Epidermal melanocyte (primary cell): ENCODE data around the gene TCF7L2.
"Not testable (repeated sequence)": the region's sequence is repeated elsewhere in the genome, so short reads cannot be mapped to it uniquely, and the experiment has no call there.

Source experiments
- DNase-seq: peaks from one replicate; pipeline ENCODE4 v3.0.0; 2011; ENCODE audit warnings: low spot score; ENCODE audit not compliant: insufficient read length

Gene TCF7L2

DNA sequence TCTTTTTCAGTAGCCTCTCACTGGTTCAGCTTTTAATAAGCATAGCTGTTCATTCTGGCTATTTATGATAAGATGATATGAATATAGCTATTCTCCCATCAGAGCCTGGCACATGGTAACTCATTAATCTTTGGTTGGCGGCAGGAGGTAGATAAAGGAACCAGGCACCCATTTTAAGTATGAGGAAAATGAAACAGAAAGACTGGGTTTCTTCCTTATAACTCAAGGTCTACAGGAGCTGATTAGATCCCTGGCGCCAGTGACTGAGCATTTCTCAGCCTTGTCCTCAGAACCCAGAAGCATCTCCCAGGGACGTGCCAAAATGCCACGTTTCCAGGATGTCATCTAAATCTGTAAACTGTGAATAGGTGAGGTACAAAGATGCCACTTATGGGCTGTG lies 141.9 kb downstream of the TCF7L2 start:
- no peak for DNase-seq

DNA sequence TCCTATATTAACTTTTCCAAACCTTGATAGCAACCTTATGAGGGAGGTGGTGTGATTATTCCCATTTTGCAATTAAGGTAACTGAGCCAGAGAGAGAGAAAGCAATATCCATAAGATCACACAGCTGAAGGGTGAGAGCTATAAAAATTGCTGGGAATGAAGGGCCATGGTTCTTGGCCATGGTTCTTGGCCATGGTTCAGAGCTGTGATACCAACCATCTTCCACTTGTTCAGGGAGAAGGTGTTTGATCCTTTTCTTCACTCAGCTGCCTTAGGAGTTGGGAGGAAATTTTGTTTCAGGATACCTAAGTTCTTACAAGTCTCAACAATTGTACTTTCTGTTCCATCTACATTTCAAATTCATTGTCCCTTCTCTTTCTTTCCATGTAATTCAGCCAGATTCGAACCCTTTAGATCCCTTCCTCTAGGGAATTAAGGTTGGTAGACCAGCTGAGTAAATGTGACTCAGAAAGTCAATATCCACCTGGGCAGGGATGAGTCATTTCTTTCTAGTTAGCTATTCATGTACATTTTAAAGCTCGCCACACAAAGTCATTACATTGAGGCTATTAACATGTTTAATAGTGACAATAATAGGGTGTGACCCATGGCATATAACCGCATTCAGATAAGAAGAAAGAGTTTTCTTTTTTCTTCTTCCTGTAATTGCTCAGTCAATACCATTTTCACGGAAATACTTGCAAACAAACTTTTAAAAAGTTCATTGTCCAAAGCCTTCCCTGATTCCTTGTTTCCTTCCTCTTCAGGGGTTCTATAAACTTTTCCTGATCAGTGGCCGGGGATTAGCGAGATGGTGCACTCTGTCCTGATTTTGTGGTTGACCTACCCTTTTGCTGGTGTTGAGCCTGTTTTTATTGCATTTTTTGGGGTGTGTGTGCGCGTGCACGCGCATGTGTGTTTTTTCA lies 143.4 kb downstream of the TCF7L2 start:
- no peak for DNase-seq

- DNase-seq: no peak
These were observed 144.1 kb downstream of the TCF7L2 start for GRCh38 chr10:113094114-113094486.

GRCh38 chr10:113095419-113096127 lies 145.5 kb downstream of the TCF7L2 start:
- no peak for DNase-seq

- DNase-seq: no peak
These were observed 146.3 kb downstream of the TCF7L2 start for GRCh38 chr10:113096128-113096996.

DNA sequence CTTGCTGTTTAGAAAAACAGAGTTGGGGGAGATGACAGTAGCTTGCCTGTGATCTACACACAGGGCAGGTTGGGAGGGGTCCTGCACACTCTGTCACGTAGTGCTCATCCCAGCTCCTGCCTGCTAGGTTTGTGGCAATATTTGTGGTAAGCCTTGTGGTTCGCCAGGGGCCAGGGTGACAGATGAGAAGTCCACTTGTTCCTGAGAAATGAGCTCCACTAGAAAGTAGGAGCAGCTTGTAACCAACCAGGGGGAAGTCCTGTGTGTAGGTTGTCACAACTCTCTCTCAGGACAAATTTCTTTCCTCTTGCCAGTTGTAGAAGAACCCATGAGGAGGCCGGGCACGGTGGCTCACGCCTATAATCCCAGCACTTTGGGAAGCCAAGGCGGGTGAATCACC lies 147.0 kb downstream of the TCF7L2 start:
- no peak for DNase-seq

GRCh38 chr10:113099431-113100183 lies 149.6 kb downstream of the TCF7L2 start:
- DNase-seq: no peak

GRCh38 chr10:113100281-113100680 lies 150.2 kb downstream of the TCF7L2 start:
- no peak for DNase-seq

DNA sequence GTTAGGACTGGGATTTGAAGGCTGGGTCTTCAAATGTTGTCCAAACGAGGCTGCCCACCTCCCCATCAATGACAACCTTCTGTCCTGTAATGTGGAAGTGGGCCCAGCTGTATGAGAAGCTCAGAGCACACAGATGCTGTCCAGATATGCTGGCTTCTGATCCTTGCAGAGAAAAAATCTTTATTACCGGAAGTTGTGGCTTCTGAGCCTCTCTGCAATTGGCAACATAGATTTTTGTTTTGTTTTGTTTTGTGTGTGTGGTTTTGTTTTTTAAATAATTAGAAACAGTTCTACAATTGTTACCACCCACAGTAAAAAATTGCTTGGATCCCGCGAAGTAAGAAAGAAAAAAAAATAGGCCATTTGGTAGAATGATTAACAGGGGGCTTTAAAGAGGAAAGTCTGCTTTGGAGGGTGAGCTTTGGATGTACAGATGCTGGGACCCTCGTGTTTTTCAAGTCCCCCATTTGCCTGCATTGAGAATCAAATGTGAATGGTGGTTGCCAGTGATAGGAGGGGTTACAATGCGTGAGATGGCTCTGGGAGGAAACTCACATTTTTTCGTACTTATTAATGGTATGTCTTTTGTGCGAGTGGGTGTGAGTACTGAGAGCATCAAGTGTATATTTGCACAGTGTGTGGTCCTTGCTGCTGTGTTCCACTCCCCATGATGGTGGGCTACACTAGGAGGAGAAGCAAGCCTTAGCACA lies 153.2 kb downstream of the TCF7L2 start:
- no peak for DNase-seq

GRCh38 chr10:113104047-113104446 lies 154.0 kb downstream of the TCF7L2 start:
- DNase-seq: peak; percentile 30

DNA sequence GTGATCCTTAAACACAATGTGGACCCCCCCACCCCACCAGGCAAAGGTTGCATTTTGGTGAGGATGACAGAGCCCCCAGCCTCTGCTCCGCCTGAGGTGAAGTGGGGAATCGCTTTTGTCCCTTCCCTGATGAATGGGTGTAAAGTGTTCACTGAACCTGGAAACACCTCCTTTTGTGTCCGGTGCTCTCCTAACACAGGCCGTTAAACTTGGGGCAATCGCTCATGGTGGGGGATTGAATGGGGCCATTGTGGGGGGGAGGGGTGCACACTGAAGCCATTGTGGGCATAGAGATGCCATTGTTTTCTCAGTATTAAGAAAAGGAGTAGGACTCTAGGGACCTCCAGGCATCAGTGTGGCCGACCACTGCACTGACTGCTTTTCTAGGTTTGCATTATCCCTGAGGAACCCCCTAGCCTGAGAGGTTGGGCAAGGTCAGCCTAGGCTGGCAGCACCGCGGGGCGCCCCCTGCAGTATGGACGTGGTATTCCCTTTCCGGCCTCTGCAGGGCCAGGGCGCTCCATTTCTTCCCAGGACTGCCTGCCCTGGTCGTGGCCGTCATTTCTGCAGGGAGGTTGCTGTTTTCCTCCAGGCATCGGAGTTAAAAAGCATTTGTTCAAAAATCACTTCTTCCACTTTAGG lies 158.3 kb downstream of the TCF7L2 start:
- no peak for DNase-seq

GRCh38 chr10:113108948-113109347 lies 158.9 kb downstream of the TCF7L2 start:
- DNase-seq: no peak

- not testable (repeated sequence) for DNase-seq
These were observed 159.4 kb downstream of the TCF7L2 start for GRCh38 chr10:113109482-113109881.

DNA sequence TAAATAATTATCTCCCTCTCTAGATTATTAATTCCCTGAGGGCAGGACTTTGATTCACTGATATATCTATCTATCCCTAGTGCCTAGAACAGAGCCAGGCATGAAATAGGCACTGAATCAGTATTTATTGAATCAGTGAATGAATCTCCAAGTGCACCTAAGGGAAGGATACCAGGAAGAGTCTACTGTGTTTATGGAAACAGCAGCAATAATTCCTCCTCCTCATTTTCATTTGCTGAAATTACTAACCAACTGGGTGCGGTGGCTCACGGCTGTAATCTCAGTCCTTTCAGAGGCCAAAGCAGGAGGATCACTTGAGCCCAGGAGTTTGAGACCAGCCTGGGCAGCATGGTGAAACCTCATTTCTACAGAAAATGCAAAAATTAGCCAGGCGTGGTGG lies 161.2 kb downstream of the TCF7L2 start:
- DNase-seq: no peak

DNA sequence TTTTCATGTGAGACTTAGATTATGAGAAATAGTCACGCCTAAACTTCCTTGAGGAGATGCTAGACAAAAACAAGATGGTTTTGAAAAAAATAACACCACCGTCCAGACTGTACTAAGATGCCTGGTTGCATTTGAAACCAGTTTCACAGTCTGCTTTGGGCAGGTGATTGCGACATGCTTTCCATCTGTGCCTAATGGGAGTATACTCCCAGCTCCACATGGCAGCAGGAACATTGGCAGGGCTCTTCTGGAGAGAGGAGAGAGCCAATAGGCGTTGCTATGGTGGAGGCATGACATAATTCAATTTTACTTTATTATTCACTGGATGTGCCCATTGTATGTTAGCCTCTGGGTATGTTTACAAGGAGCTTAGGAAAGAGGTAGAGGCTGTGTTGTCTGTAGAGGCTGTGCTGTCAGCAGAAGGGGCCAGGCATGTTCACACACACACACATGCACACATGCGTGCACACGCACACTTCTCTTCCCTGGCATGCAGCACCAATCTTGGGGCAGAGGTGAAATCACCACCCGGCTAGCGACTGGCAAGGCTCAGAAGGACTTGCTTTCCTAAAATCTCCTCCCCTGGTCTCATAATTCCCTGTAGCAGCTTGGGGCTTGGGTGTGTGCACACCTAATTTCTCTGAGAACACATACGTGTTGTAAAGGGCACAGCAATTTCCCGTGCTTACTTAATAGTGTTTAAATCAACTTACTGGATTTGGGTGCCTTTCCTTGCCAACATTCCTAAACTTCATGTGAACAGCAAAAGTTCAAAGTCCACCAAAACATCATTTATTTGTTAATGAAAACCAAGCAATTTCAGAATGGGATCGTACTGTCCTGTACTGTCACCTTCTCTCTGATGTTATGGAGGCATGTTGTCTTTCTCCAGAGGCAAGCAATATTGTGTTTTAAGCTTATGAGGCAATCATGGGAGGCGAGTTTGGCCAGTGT lies 162.1 kb downstream of the TCF7L2 start:
- no peak for DNase-seq

DNA sequence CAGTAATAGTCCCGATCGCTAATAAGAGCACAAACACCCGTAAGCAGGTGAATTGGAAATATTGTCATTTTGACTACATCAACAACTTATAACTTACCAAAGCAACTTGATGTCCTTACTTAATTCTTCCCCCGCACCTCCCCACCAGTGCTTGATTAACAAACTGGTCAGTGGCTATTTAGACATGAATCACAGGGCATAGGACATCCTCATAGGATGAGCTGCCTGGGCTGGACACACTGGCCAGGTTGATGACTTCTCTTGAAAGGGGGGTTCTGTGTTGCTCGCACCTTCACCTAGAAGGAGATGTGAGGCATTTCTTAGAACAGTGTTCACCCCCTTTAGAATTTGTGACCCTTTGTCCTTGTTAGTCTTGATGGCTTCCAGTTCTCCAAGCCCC lies 163.2 kb downstream of the TCF7L2 start:
- DNase-seq: no peak

DNA sequence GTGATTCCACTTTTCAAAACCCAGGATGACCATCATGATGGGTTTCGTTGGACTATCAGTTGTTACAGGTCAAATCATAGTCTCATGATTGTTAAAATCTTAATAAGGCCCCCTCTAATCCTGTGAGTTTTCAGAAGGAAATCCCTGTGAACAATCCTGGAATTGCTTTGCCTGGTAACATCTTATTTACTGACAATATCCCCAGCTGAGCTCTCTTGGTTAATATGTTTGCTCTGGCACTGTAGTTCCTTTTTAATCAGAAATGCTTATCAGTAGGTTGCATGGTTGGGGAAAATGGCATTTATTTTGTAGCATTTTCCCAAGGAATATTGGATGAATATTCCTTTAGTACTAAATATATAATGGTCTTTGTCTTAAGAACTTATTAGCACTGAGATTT lies 163.9 kb downstream of the TCF7L2 start:
- no peak for DNase-seq

GRCh38 chr10:113115556-113115955 lies 165.5 kb downstream of the TCF7L2 start:
- no peak for DNase-seq

GRCh38 chr10:113118882-113119281 lies 168.8 kb downstream of the TCF7L2 start:
- DNase-seq: no peak
